Endothelial cell (in vitro differentiated cells): ENCODE results near the gene ZNF669. TPM values are rescaled to one million over a fixed set of nuclear protein-coding genes. Genes with fewer than 3 reads are reported as not detected.

ENCODE experiments used
- DNase-seq: peaks from one replicate; pipeline ENCODE4 v3.0.0; 2021; ENCODE audit warnings: low spot score
- H3K27ac Mint-ChIP-seq: one replicate; pipeline ENCODE4 v1.8.0; 2021; ENCODE audit warnings: mixed read lengths, inconsistent platforms; ENCODE audit not compliant: unreplicated experiment
- H3K27me3 Mint-ChIP-seq: one replicate; pipeline ENCODE4 v1.8.0; 2021; ENCODE audit warnings: mild to moderate bottlenecking, moderate library complexity, mixed read lengths, inconsistent platforms; ENCODE audit not compliant: unreplicated experiment
- H3K36me3 Mint-ChIP-seq: one replicate; pipeline ENCODE4 v1.8.0; 2021; ENCODE audit warnings: mild to moderate bottlenecking, low read depth, mixed read lengths, inconsistent platforms; ENCODE audit not compliant: unreplicated experiment
- H3K4me1 Mint-ChIP-seq: one replicate; pipeline ENCODE4 v1.8.0; 2021; ENCODE audit warnings: mild to moderate bottlenecking, mixed read lengths, inconsistent platforms; ENCODE audit not compliant: unreplicated experiment
- H3K4me3 Mint-ChIP-seq: one replicate; pipeline ENCODE4 v1.8.0; 2021; ENCODE audit warnings: mild to moderate bottlenecking, mixed read lengths, inconsistent platforms; ENCODE audit not compliant: unreplicated experiment
- H3K9me3 Mint-ChIP-seq: one replicate; pipeline ENCODE4 v1.8.0; 2021; ENCODE audit warnings: mixed read lengths, inconsistent platforms; ENCODE audit not compliant: unreplicated experiment
- total RNA-seq: library from RNA; stranded (reverse); fragmentation: NEBNext Ultra II Directional; extraction: Animal tissue kit (Norgen Biotek cat#: 25700); gene quantifications from one replicate; pipeline ENCODE4 v1.2.1, GENCODE V29; 2021; ENCODE audit not compliant: unreplicated experiment
- TF ChIP-seq, protein P1 (sequence below): fragments of 200-600 bp; sonication (generic); IDR thresholded peaks from one replicate; pipeline ENCODE4 v1.5.0; 2021; ENCODE audit warnings: antibody characterized with exemption; ENCODE audit not compliant: unreplicated experiment

ZNF669 gene
- total RNA-seq, 1 donor from 2014 or later, result 21.7 TPM

DNA sequence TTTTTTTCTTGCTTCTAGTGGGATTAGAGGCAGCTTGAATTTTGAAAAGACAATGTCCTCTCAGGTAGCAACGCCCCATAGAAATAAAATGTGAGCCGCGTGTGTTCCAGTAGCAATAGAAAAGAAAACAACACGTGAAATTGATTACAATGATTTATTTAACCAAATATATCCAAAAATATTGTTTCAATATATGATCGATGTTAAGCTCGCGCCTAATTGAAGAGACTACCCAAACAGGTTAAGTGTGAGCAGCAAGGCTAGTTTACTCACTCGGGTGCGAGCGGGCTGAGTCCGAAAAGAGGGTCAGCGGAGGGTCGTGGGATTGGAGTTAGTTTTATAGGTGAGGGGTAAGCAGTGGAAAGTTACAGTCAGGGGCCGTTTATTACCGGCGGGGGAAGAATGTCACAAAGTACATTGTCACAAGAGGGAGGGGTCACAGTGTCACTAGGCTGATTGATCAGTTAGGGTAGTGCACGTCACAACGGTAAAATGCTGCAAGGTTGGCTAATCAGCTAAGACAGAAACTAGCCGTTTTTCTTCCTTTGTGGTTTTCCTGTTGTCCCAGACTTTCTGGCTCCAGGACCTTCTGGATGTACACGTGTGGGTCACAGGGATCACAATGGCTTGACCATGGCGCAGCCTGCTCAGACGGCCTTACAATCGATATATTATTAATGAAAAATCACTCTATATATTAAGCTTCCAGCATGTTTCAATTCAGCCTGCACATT lies 24.8 kb downstream of the ZNF669 start:
- Mint-ChIP-seq H3K36me3 (peaks cover 30% of the 10 kb centered on the region), H3K27me3 (peaks cover 7% of the 10 kb centered on the region), H3K27ac (peak overlapping the region; percentile 91), H3K4me3 (peak overlapping the region; percentile 96), H3K4me1 (peaks cover 16% of the 10 kb centered on the region), H3K9me3 (peaks cover 10% of the 10 kb centered on the region)
- no peak for DNase-seq
- TF ChIP-seq, protein P1, sequence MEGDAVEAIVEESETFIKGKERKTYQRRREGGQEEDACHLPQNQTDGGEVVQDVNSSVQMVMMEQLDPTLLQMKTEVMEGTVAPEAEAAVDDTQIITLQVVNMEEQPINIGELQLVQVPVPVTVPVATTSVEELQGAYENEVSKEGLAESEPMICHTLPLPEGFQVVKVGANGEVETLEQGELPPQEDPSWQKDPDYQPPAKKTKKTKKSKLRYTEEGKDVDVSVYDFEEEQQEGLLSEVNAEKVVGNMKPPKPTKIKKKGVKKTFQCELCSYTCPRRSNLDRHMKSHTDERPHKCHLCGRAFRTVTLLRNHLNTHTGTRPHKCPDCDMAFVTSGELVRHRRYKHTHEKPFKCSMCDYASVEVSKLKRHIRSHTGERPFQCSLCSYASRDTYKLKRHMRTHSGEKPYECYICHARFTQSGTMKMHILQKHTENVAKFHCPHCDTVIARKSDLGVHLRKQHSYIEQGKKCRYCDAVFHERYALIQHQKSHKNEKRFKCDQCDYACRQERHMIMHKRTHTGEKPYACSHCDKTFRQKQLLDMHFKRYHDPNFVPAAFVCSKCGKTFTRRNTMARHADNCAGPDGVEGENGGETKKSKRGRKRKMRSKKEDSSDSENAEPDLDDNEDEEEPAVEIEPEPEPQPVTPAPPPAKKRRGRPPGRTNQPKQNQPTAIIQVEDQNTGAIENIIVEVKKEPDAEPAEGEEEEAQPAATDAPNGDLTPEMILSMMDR, result no peak

DNA sequence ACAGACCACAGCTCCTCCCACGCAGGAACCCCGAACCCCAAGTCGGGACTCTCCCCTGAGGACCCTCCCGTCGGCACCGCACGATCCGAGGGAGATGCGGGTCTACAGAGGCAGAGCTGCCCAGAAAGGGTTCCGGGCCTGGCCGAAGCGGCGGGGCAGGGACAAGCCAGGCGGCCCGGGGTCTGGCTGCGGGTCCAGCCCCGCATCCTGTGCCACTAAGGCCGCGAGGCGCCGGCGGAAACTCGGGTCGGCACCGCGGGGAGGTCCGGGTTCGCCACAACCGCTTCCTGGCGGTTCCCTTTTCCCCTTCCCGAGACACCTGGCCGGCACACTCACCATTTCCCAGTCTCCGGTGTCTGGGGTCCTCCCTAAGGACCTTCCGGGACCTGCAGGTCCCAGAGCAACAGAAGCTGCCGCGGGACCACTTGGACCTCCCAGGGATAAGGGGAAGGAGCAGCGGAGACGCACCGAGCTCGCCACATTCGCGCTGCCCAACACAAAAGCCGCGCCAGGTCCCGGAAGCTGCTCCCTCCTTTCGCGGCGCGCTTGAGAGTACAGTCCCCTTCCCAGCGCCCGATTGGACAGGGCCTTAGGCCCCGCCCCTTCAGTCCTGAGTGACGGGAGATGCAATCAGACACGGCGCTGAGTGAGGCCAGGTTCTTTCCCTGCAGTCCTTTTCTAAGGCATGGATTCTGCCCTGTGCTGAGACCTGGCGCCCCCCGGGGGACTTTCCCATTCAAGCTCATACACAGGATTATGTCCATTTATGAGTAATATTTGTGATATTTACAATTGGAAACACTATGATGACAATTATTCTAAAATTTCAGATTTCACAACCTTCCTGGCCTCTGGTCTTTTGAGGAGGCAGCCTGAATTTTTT lies 25.7 kb downstream of the ZNF669 start, which contains the start of gene ZNF670:
ZNF670 (minus strand) TSS at position 554 of the 883 bp plus-strand sequence; CDS start at position 339, 215 bp downstream.
- peaks cover 38% of the 10 kb centered on the region for H3K36me3 Mint-ChIP-seq
- DNase-seq, result peak; percentile 93
- TF ChIP-seq, protein P1, result no peak
- H3K4me1 Mint-ChIP-seq, result peaks cover 16% of the 10 kb centered on the region
- peak within 1 kb of the TSS; percentile 92 for H3K27ac Mint-ChIP-seq
- H3K9me3 Mint-ChIP-seq, result peaks cover 18% of the 10 kb centered on the region
- H3K4me3 Mint-ChIP-seq, result peak within 1 kb of the TSS; percentile 96
- peaks cover 9% of the 10 kb centered on the region for H3K27me3 Mint-ChIP-seq

DNA sequence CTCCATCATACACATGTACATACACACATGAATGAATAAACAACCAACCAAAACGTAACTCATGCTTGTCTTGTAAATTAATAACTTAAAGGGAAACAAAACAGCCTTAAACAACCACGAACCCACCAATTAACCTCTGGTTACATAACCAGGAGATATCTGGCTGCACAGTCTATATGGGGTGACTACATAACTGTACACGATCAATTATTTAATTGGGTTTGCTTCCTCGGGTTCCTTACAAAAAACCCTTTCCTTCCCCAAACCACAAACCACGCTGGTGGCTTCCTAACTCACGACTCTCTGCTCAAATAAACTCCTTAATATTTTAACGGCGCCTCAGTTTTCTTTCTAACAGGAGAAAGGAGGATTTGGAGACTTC lies 26.3 kb downstream of the ZNF669 start:
- Mint-ChIP-seq H3K4me3 (peak overlapping the region; percentile 96), H3K36me3 (peaks cover 43% of the 10 kb centered on the region), H3K27me3 (peaks cover 10% of the 10 kb centered on the region), H3K27ac (peak overlapping the region; percentile 92), H3K9me3 (peaks cover 19% of the 10 kb centered on the region), H3K4me1 (peaks cover 16% of the 10 kb centered on the region)
- TF ChIP-seq, protein P1, result no peak
- DNase-seq, result no peak

DNA sequence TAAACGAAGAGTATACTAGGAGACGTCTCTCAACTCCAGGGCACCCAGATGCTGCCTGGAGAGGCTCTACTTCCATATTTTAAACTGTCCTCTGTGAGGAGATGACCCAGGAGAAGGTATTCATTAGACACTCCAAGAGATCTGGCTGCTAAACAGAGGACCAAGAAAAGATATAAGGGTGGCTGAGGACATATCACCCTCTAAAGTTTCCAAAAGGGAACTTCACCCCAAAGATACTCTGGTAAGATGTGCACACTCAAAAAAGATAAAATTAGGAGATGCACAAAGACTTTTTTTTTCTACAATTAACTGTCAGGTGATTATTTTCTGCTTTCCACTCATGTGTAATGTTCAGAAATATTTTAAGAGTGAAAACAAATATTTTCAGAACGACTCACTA lies 26.9 kb downstream of the ZNF669 start:
- H3K4me1 Mint-ChIP-seq, result peaks cover 16% of the 10 kb centered on the region
- TF ChIP-seq, protein P1, result no peak
- H3K9me3 Mint-ChIP-seq, result peaks cover 19% of the 10 kb centered on the region
- H3K36me3 Mint-ChIP-seq, result peaks cover 45% of the 10 kb centered on the region
- peak overlapping the region; percentile 96 for H3K4me3 Mint-ChIP-seq
- peak overlapping the region; percentile 92 for H3K27ac Mint-ChIP-seq
- peaks cover 10% of the 10 kb centered on the region for H3K27me3 Mint-ChIP-seq
- DNase-seq, result no peak
